ENCODE measurements around the gene PER1. TPM values are rescaled to one million over a fixed set of nuclear protein-coding genes. Genes with fewer than 3 reads are reported as not detected.

The PER1 gene
- total and polyA plus RNA-seq, 9 of the 15 experiments (the other 6 are each of a cell fraction or from before 2014, with no cell fraction given), result 0.13 to 26.0 (median 3.4) TPM

GRCh38 chr17:8185582-8186445, 33.6 kb upstream of the PER1 start (continued):
- TF ChIP-seq FOXP1 (CRISPR knock-in tag; IDR thresholded peaks at IDR 0.05) (no peak), CREM (IDR thresholded peaks at IDR 0.05; ENCODE audit: low read depth) (peak; percentile 71), C11orf30 (IDR thresholded peaks at IDR 0.05; ENCODE audit: low read depth) (no peak), ETS1 (conservative IDR thresholded peaks at IDR 0.05; ENCODE audit: control insufficient read depth, low read depth, low read length) (peak; percentile 48; the same call in 1 of the 2 replicates), CBX5 (IDR thresholded peaks at IDR 0.05; ENCODE audit: borderline replicate concordance, low read depth) (no peak), BRD4 (IDR thresholded peaks at IDR 0.05) (0 out of 2 replicates have a peak, but pooled peaks have one; percentile 9), HOMEZ (CRISPR knock-in tag; IDR thresholded peaks at IDR 0.05) (no peak), MTA3 (IDR thresholded peaks at IDR 0.05; ENCODE audit: borderline replicate concordance) (peak; percentile 55), POLR3A (IDR thresholded peaks at IDR 0.05; ENCODE audit: borderline replicate concordance, extremely low read depth, insufficient read depth, insufficient read length) (peak; percentile 78), CXXC5 (CRISPR knock-in tag; IDR thresholded peaks at IDR 0.05) (peak; percentile 15; the same call in 1 of the 2 replicates), PRDM10 (IDR thresholded peaks at IDR 0.05; ENCODE audit: partially characterized antibody) (no peak), ID3 (CRISPR knock-in tag; IDR thresholded peaks at IDR 0.05) (no peak), ID3 (tag; IDR thresholded peaks at IDR 0.05) (no peak), LEF1 (IDR thresholded peaks at IDR 0.05) (no peak), NR1H2 (CRISPR knock-in tag; IDR thresholded peaks at IDR 0.05) (peak; percentile 89; the same call in 1 of the 2 replicates), PBX2 (CRISPR knock-in tag; IDR thresholded peaks at IDR 0.05; ENCODE audit: low read depth) (no peak), PBX2 (tag; conservative IDR thresholded peaks at IDR 0.05; ENCODE audit: low read depth) (no peak), TARDBP (IDR thresholded peaks at IDR 0.05) (peak; percentile 49; the same call in 1 of the 2 replicates)

All from K562 (cell line).